ENCODE measurements around the gene MT1A.

The MT1A gene

GRCh38 chr16:56679818-56680217 lies 41.4 kb downstream of the MT1A start:
- no peak overlapping the region for H3K27ac ChIP-seq
- H3K27me3 ChIP-seq (replicated peaks) = peaks cover 7% of the 10 kb centered on the region
- DNase-seq = no peak
- in situ Hi-C loops (cut with HindIII; ENCODE audit: low pct_ligation_motif_present, low sequenced_read_pairs) = no loop called here
- no peak overlapping the region for H3K4me3 ChIP-seq (ENCODE audit: low read depth, low read length)
- TF ChIP-seq CTCF (IDR thresholded peaks at IDR 0.05; ENCODE audit: low read depth, low read length, missing control alignments) = no peak
- H3K36me3 ChIP-seq (replicated peaks) = no peaks in the 10 kb centered on the region

GRCh38 chr16:56681939-56682702 lies 43.7 kb downstream of the MT1A start, which contains the start of gene MT1X:
MT1X (plus strand) TSS chr16:56682470; CDS start chr16:56682541, 71 bp downstream.
- in situ Hi-C loops (cut with HindIII; ENCODE audit: low pct_ligation_motif_present, low sequenced_read_pairs) = no loop called here
- peak; percentile 82 for DNase-seq
- Histone ChIP-seq H3K4me3 (ENCODE audit: low read depth, low read length) (peak within 1 kb of the TSS; percentile 68), H3K36me3 (replicated peaks) (no peaks in the 10 kb centered on the region), H3K27me3 (replicated peaks) (no peaks in the 10 kb centered on the region), H3K27ac (peak within 1 kb of the TSS; percentile 29)
- TF ChIP-seq CTCF (IDR thresholded peaks at IDR 0.05; ENCODE audit: low read depth, low read length, missing control alignments) = no peak

- H3K27ac ChIP-seq = no peak overlapping the region
- in situ Hi-C loops (cut with HindIII; ENCODE audit: low pct_ligation_motif_present, low sequenced_read_pairs) = no loop called here
- no peaks in the 10 kb centered on the region for H3K36me3 ChIP-seq (replicated peaks)
- no peak for TF ChIP-seq CTCF (IDR thresholded peaks at IDR 0.05; ENCODE audit: low read depth, low read length, missing control alignments)
- H3K27me3 ChIP-seq (replicated peaks) = no peaks in the 10 kb centered on the region
- peak overlapping the region; percentile 68 for H3K4me3 ChIP-seq (ENCODE audit: low read depth, low read length)
- no peak for DNase-seq
These were observed 44.4 kb downstream of the MT1A start for GRCh38 chr16:56682703-56683397.

DNA sequence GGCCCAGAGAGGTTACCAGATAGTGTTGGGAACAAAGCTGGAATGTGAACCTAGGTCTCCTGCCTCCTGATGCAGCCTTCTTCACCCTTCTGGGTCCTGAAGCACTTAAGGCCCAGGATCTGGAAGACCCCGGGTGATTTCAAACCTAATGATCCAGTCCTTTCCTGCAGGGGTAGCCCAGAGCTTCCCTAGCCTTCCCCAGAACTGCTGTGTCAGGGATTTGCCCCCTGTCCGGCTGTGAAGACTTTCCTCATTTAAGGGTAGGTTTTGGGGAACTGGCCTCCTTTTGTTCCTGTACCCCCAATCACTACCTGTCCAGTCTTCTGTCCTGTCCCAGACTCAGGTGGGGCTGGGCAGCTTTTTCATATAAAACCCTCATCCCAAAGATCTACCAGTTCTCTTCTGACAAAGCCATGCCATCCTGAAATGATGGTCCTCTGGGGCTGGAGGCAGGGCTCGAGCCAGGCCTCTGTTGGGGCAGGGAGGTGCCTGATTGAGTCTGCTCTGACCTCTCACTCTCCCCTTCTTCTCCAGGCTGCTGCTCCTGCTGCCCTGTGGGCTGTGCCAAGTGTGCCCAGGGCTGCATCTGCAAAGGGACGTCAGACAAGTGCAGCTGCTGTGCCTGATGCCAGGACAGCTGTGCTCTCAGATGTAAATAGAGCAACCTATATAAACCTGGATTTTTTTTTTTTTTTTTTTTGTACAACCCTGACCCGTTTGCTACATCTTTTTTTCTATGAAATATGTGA lies 45.1 kb downstream of the MT1A start:
- in situ Hi-C loops (cut with HindIII; ENCODE audit: low pct_ligation_motif_present, low sequenced_read_pairs) = no loop called here
- H3K27me3 ChIP-seq (replicated peaks) = no peaks in the 10 kb centered on the region
- TF ChIP-seq CTCF (IDR thresholded peaks at IDR 0.05; ENCODE audit: low read depth, low read length, missing control alignments) = peak; percentile 36
- no peak overlapping the region for H3K27ac ChIP-seq
- no peak for DNase-seq
- peak overlapping the region; percentile 68 for H3K4me3 ChIP-seq (ENCODE audit: low read depth, low read length)
- H3K36me3 ChIP-seq (replicated peaks) = no peaks in the 10 kb centered on the region

DNA sequence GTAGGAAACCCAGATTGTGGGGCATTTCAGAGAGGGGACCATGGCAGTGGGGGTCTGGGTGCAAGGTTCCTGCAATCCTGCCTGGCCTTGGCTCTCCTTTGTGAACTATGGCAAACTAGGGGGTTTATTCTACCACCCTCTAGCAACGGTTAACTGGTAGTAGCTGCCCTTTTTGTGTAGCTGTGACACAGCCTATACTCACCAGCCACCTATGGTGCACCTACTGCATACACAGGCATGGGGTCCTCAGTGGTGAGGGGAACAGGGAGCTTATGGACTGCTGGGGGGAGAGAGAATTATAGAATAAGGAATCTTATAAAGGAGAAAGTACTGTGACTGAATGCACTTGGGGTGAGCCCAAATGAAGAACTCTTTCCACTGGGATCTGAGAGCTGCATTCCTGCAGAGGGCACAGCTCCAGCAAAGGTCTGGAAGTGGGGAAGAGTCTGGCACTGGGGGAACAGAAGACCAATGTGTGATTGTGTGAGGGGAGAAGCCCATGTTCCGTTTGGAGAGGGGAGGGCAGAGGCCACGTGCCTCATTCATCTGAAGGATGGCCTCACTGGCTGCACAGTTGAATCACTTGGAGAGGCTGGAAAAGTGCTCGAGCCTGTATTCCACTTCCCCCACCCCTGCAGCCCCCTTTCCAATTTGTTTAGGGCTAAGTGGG lies 45.9 kb downstream of the MT1A start:
- no peak for DNase-seq
- in situ Hi-C loops (cut with HindIII; ENCODE audit: low pct_ligation_motif_present, low sequenced_read_pairs) = no loop called here
- no peaks in the 10 kb centered on the region for H3K36me3 ChIP-seq (replicated peaks)
- H3K4me3 ChIP-seq (ENCODE audit: low read depth, low read length) = no peak overlapping the region
- H3K27me3 ChIP-seq (replicated peaks) = no peaks in the 10 kb centered on the region
- H3K27ac ChIP-seq = no peak overlapping the region
- no peak for TF ChIP-seq CTCF (IDR thresholded peaks at IDR 0.05; ENCODE audit: low read depth, low read length, missing control alignments)
